ENCODE results near the gene GOSR2. TPM values are rescaled to one million over a fixed set of nuclear protein-coding genes. Genes with fewer than 3 reads are reported as not detected.

Gene GOSR2
- total and polyA plus RNA-seq, 2 of the 13 experiments (the other 11 are each of a cell fraction or from before 2014, with no cell fraction given), result 61.5 to 63.9 TPM

GRCh38 chr17:46874906-46875305, 48.1 kb upstream of the GOSR2 start:
- ChIA-PET POLR2A (no interaction called here), CTCF (ENCODE audit: low intra/inter-chr PET ratio, low total read pairs) (interaction anchor here (0.8 kb wide), 1 partner anchor 33 kb away, joined by 3 read pairs; no protein-coding TSS in a partner anchor)
- TF ChIP-seq NFE2L1 (CRISPR knock-in tag; IDR thresholded peaks at IDR 0.05; ENCODE audit: borderline replicate concordance) (0 out of 2 replicates have a peak, but pooled peaks have one; percentile 26), HNRNPL (IDR thresholded peaks at IDR 0.05; ENCODE audit: low read depth, low read length) (peak; percentile 79), ZBTB33 (CRISPR knock-in tag; IDR thresholded peaks at IDR 0.05) (peak; percentile 62; the same call in 1 of the 2 replicates), ZNF33B (CRISPR knock-in tag; IDR thresholded peaks at IDR 0.05) (no peak), ZNF687 (CRISPR knock-in tag; IDR thresholded peaks at IDR 0.05) (peak; percentile 24; the same call in 1 of the 2 replicates), RCOR2 (CRISPR knock-in tag; IDR thresholded peaks at IDR 0.05) (no peak), HNF1B (CRISPR knock-in tag; IDR thresholded peaks at IDR 0.05) (no peak), NFE2L2 (IDR thresholded peaks at IDR 0.05; ENCODE audit: low read length) (no peak), ZFP91 (CRISPR knock-in tag; IDR thresholded peaks at IDR 0.05; ENCODE audit: borderline replicate concordance) (0 out of 2 replicates have a peak, but pooled peaks have one; percentile 27)
- 60% methylated on average over 16 of the region's 16 CpGs for WGBS (ENCODE audit: low lambda C conversion rate)
- no peak overlapping the region for H3K27ac ChIP-seq (ENCODE audit: extremely low read length, insufficient read depth, low read length)
- peaks cover 7 to 39% of the 10 kb centered on the region in 2 experiments for H3K27me3 ChIP-seq (ENCODE audit: control insufficient read depth in 1 of 2, insufficient read depth in 2 of 2, low read length in 2 of 2)
- peaks cover 52% of the 10 kb centered on the region for H3K4me1 ChIP-seq (ENCODE audit: insufficient read depth, low read length)
- intact Hi-C loops (cut with micrococcal nuclease; ENCODE audit: unreplicated experiment), result loop anchor here (5.0 kb wide), 1 partner anchor 33 kb away; no protein-coding TSS in a partner anchor
- H3K9me3 ChIP-seq (ENCODE audit: low read length), result no peaks in the 10 kb centered on the region
- no peak overlapping the region for H3K4me2 ChIP-seq (ENCODE audit: low read depth, low read length)
- in situ Hi-C loops (cut with HindIII; ENCODE audit: extremely low pct_ligation_motif_present, low pct_unique_long_range_greater_than_20kb), result loop anchor here (5.0 to 10.0 kb wide), 2 partner anchors 38 to 60 kb away; no protein-coding TSS in a partner anchor
- no peak for ATAC-seq
- no peaks in the 10 kb centered on the region for H3K36me3 ChIP-seq (replicated peaks in 1 of 2; ENCODE audit: control insufficient read depth in 1 of 2, insufficient read depth in 2 of 2, low read length in 2 of 2)
- no peak overlapping the region for H3K9ac ChIP-seq (ENCODE audit: insufficient read depth, low read depth, low read length)
- H4K20me1 ChIP-seq (ENCODE audit: insufficient read depth, low read length), result no peaks in the 10 kb centered on the region
- no peak overlapping the region for H2AFZ ChIP-seq (ENCODE audit: low read length)
- DNase-seq (ENCODE audit: low spot score), result no peak
- FAIRE-seq, result no peak
- H3K4me3 ChIP-seq (replicated peaks in 1 of 3; ENCODE audit: insufficient read depth in 1 of 3, low read depth in 2 of 3, low read length in 3 of 3), result no peak overlapping the region
- no TSS peak for BruUV-seq (replicated peaks)
- no peaks in the 10 kb centered on the region for H3K79me2 ChIP-seq (ENCODE audit: insufficient read depth, low read length)

All from HepG2 (cell line).